GM12874 (cell line): Measurements from ENCODE around the gene DNAH2.
A peak's percentile ranks its signal among the peaks of the same experiment; 100 is the strongest.

Source experiments
- CTCF ChIP-seq: IDR thresholded peaks from 2 replicates; pipeline ENCODE4 v1.5.1; 2011; ENCODE audit warnings: low read depth, mild to moderate bottlenecking, control low read depth, low read length, moderate library complexity; ENCODE audit not compliant: insufficient read depth

DNAH2 gene

GRCh38 chr17:7856811-7857712, 139.5 kb downstream of the DNAH2 start, which contains the start of gene NAA38:
TSS of gene NAA38 (minus strand) at chr17:7857559. CDS start at chr17:7857463, 96 bp downstream.
- TF ChIP-seq CTCF = peak; percentile 47

- TF ChIP-seq CTCF = no peak
Measured at GRCh38 chr17:7857713-7858521, 140.4 kb downstream of the DNAH2 start, which contains the start of gene CYB5D1. TSS of gene CYB5D1 (plus strand) at chr17:7858003. CDS start at chr17:7858135, 132 bp downstream.

DNA sequence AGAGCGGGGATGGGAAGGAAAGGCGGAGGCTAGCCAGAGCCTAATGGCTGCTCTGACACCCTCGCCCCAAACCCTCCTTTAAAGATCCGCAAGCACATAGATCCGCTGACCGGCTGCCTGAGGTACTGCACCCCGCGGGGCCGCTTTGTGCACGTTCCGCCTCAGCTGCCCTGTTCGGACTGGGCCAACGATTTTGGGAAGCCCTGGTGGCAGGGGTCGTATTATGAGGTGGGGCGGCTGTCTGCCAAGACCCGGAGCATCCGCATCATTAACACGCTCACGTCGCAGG, 140.9 kb downstream of the DNAH2 start:
- no peak for TF ChIP-seq CTCF

DNA sequence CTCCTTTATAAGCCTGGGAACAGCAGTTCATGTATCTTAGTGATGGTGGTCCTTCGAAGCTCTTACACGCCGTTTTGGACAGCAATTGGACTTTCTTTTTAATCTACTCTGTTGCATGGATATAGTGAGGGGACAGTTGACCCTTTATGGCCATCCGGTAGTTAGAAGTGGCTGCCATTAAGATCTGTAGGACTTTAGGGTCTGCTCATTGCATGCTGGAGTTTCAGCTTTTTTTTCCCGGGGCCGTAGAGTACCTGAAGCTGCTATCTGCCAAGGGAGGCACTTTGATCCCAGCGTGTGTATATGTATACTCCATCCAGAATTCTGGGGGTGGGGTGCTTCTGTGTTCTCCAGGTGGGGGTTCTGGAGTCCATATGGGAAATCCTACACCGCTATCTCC, 141.5 kb downstream of the DNAH2 start:
- TF ChIP-seq CTCF = no peak

DNA sequence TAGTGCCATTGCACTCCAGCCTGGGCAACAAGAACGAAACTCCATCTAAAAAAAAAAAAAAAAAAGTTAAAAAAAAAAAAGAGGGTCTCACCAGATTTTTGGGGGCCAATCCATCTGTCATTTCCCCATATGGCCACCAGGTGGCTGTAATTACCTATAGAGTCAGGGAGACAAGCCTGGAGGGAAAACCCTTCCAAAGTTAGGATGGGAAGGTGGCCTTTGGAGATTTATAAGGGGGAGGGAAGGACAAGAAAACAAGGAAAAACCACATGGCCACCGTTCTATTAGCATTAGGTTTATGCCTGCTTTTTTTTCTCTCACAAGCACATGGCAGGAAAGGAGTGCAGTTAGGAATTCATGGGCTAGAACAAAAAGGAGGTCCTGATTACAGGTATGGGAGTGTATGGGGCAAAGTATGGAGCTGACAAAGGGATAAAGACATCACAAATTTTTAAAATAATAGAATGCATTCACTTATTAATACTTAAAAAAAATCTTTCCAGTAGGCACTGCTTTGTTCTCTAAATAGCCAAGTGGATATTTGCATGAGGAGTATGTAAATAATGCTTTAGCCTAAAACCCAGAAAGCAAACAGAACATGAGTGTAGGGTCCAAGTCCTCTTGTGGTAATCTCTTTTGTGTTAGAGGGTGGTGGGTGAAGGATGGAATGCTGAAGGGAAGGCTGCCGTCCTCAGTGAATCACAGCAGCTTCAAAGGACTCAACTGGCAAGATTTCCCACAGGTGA, 145.3 kb downstream of the DNAH2 start:
- peak; percentile 60 for TF ChIP-seq CTCF

GRCh38 chr17:7864995-7865650, 147.6 kb downstream of the DNAH2 start:
- no peak for TF ChIP-seq CTCF
